ENCODE measurements around the gene IKBKE.

Gene IKBKE

DNA sequence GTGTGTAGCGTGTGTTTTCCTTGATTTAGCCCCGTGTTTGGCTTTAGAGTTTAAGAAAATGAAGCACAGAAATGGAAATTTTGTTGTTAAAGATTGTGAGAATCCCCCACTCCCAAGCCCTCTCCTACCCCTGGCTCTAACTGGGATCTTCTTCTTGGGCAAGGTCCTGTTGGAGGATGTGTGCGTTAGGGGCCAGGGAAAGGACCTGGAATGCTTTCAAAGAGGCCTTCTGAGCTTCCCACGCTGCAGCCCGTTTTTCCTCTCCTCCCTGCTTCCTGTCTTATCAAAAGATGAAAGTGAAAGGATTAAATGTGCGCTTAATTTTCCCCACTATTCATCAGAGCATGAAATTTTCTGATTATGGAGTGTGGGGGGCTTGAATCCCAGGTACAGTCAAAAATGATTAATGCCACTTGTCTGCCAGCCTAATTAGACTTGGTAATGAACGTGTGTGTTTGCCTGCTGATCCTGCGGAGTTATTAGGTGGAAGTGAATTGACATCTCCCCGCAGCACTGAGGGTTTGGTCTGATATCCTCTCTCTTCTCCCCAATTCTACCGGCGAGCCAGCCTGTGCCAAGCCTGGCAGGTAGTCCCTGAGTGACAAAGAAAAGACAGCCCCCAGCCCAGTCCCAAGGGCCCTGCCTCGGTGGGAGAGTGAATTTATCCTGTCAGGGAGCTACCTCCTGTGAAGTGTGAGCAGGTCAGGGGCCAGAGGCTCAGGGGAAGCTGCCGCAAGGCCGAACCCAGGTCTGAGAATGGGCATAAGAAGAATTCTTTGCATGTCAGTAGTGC lies 42.0 kb downstream of the IKBKE start:
- H3K36me3 ChIP-seq (ENCODE audit: insufficient read depth, low read length): no peaks in the 10 kb centered on the region
- peaks cover 18% of the 10 kb centered on the region for H3K4me1 ChIP-seq (ENCODE audit: insufficient read depth, low read length)
- no peak overlapping the region for H3K9ac ChIP-seq (ENCODE audit: low read depth, low read length)
- no peaks in the 10 kb centered on the region for H3K9me3 ChIP-seq (ENCODE audit: control insufficient read depth, insufficient read depth, low read length)

DNA sequence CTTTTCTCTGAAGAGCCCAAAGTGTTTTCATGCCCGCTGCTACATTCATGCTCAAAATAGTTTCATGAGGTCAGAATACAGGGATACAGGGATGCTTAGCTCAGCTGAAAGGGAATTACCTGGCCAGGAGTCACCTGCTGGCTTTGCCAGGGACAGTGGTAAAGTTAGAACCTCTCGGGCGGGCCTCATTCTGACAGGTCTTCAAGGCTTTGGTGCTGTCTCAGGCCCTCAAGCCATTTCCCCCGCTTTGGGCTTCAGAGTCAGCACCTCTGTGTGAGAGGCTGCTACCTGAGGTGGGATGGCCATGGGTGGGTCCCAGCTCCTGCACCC lies 42.5 kb downstream of the IKBKE start:
- H3K4me1 ChIP-seq (ENCODE audit: insufficient read depth, low read length): peaks cover 18% of the 10 kb centered on the region
- H3K9ac ChIP-seq (ENCODE audit: low read depth, low read length): no peak overlapping the region

DNA sequence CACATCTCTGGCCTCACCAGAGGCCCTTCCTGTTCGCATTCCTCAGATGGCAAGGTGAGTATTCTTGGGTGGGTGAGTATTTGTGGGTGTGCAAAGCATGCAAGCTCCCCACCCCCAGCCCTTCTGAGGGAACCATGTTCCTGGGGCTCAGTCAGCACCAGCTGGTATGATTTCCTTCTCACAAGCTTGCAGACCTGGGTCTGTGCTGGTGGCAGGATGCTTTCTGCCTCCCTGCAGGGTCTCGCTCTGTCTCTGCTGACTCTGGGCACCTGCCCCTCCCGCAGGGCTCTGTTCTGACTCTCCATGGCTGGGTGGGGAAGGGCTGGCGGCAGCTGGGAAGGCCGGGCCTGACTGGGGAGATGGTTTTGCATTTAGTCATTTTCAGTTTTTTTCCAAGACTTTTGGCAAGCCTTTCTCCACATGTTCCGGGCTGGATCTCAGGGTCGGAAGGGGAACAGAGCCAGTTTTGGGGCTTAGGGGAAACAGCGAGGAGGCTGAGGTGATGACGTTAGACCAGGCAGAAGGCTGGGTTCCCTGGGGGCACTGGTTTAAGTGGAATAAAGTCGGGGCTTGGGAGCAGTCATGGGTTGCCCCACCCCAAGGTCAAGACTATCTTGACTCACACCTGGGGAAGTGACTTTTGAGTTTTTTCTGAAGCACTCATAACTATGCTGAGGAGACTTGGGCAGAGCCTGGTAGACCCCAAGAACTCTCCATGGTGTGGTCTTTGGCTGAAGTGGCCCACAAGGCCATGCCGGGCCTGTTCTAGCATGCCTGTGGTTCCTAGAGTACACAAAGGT lies 43.2 kb downstream of the IKBKE start:
- Histone ChIP-seq H3K4me1 (ENCODE audit: insufficient read depth, low read length) (peaks cover 18% of the 10 kb centered on the region), H3K9ac (ENCODE audit: low read depth, low read length) (no peak overlapping the region), H3K36me3 (ENCODE audit: insufficient read depth, low read length) (no peaks in the 10 kb centered on the region), H3K9me3 (ENCODE audit: control insufficient read depth, insufficient read depth, low read length) (no peaks in the 10 kb centered on the region)

More for the DNA sequence above, 42.5 kb downstream of the IKBKE start:
- Histone ChIP-seq H3K36me3 (ENCODE audit: insufficient read depth, low read length) (no peaks in the 10 kb centered on the region), H3K9me3 (ENCODE audit: control insufficient read depth, insufficient read depth, low read length) (no peaks in the 10 kb centered on the region)

DNA sequence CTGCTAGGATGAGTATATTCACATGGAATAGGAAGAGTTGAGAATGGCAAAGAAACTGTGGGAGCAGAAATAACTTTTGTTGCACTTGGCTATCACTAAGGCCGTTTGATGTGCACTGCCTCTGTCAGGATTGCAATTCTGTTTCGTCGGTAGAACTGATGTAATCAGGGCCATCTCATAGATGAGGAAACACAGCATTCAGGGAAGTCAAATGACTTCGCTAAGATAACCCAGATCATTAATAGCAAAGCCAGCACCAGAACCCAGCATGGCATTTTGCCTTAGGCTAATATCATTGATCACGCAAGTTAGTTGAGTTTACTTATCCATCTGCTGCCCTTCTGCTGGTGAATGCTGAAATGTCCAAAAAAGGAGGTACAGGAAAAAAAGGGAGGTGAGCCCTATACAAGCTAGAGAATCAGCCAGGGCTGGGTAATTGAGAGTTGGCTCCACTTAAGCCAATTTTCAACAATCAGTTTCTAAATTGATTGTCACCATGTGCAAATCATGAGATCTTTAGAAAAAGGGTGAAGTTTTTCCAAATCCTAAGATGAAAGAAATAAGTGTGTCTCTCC lies 44.6 kb downstream of the IKBKE start:
- Histone ChIP-seq H3K4me1 (ENCODE audit: insufficient read depth, low read length) (peaks cover 18% of the 10 kb centered on the region), H3K36me3 (ENCODE audit: insufficient read depth, low read length) (no peaks in the 10 kb centered on the region), H3K9ac (ENCODE audit: low read depth, low read length) (no peak overlapping the region), H3K9me3 (ENCODE audit: control insufficient read depth, insufficient read depth, low read length) (no peaks in the 10 kb centered on the region)

DNA sequence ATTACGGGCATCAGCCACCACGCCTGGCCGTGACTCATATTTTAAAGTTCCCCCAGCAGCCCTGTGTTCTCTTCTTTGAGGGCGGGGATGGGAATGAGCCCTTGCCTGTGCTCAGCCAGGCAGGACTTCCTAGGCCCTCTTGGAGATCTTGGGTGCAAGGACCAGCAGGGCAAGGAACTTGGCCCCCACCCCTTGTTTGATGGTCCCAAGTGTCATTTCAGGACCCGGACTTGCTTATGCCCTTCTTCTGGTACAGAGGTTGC lies 46.4 kb downstream of the IKBKE start:
- Histone ChIP-seq H3K9ac (ENCODE audit: low read depth, low read length) (no peak overlapping the region), H3K4me1 (ENCODE audit: insufficient read depth, low read length) (peaks cover 16% of the 10 kb centered on the region), H3K36me3 (ENCODE audit: insufficient read depth, low read length) (no peaks in the 10 kb centered on the region), H3K9me3 (ENCODE audit: control insufficient read depth, insufficient read depth, low read length) (no peaks in the 10 kb centered on the region)

DNA sequence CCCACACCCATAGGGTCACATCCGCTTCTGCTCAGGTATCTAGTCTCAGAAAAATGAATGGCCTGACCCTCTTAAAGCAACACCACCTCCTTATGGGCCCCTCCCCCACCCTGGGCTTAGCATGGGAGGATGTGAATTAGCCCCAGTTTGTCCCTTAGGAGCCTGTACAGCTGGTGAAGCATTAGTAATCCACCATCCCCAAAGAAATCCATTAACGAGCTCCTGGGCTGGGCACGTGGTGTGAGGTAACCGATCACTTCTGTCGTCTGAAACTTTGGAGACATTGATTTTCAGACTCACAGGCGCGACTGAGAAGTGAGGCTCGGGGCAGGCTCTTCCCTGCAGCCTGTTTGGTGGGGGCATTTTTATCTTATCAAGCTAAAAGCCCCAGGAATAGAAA lies 47.5 kb downstream of the IKBKE start:
- peaks cover 5% of the 10 kb centered on the region; the same call in 1 of the 2 replicates for H3K4me1 ChIP-seq (ENCODE audit: insufficient read depth, low read length)
- H3K36me3 ChIP-seq (ENCODE audit: insufficient read depth, low read length): no peaks in the 10 kb centered on the region
- H3K9me3 ChIP-seq (ENCODE audit: control insufficient read depth, insufficient read depth, low read length): no peaks in the 10 kb centered on the region
- no peak overlapping the region for H3K9ac ChIP-seq (ENCODE audit: low read depth, low read length)

DNA sequence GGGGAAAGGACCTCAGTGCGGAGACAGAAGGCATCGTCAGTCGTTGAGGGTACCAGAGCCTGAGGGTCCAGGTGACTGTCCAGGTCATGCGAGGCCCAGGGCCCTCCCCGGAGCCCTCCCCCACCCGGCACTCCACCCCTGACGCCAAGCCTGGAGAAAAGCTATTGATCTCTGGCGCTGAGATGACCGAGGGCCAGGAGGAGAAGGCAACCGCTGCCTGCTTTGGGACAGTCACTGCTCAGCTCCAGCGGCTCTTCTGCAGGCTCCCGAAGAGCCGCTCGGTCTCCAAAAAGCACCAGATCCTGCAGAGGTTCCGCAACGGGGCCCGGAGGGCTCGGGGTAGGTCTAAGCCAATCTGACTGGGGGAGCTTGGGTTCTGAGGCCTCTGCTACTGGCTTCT lies 47.9 kb downstream of the IKBKE start:
- no peaks in the 10 kb centered on the region for H3K9me3 ChIP-seq (ENCODE audit: control insufficient read depth, insufficient read depth, low read length)
- no peaks in the 10 kb centered on the region for H3K36me3 ChIP-seq (ENCODE audit: insufficient read depth, low read length)
- no peak overlapping the region for H3K9ac ChIP-seq (ENCODE audit: low read depth, low read length)
- peaks cover 4% of the 10 kb centered on the region; the same call in 1 of the 2 replicates for H3K4me1 ChIP-seq (ENCODE audit: insufficient read depth, low read length)

DNA sequence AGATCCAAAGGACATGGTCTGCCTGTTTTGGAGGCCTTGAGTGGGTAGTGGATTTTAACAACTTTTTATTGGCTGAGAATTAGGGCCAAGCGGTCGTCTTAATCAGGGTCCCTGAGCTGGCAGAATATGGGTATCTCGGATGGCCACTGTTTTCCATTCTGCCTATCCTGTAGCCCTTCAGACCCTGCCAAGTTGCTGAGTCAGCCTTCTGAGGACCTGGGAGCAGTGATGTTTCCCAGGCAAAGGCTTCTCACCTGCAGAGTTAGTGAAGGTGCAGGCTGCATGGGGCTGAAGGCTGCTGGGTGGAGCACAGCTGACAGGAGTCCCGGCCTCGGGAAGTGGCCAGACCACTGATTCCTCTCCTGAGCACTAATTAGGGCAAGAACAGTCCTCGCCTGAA lies 48.5 kb downstream of the IKBKE start:
- Histone ChIP-seq H3K36me3 (ENCODE audit: insufficient read depth, low read length) (no peaks in the 10 kb centered on the region), H3K9me3 (ENCODE audit: control insufficient read depth, insufficient read depth, low read length) (no peaks in the 10 kb centered on the region), H3K4me1 (ENCODE audit: insufficient read depth, low read length) (no peaks in the 10 kb centered on the region), H3K9ac (ENCODE audit: low read depth, low read length) (no peak overlapping the region)

DNA sequence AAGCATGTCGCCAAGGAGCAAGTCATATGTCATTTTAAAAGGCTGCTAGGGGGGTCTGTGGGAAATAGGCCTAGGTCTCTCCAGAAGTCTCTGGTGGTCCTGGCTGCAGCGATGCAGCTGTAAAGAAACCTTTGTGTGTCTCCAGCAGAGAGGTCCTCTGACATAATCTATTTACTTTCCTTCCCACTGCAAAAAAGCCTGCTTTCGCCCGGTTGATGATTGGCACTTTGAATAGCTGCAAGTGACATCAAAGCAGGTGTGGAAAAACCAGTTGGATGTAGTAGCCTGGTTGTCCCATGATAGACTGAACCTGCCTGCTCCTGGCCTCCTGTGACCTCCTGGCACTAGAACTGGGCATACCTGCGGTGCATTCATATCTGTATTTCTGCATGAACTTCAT lies 50.9 kb downstream of the IKBKE start:
- H3K9me3 ChIP-seq (ENCODE audit: control insufficient read depth, insufficient read depth, low read length): no peaks in the 10 kb centered on the region
- H3K9ac ChIP-seq (ENCODE audit: low read depth, low read length): no peak overlapping the region
- no peaks in the 10 kb centered on the region for H3K36me3 ChIP-seq (ENCODE audit: insufficient read depth, low read length)
- no peaks in the 10 kb centered on the region for H3K4me1 ChIP-seq (ENCODE audit: insufficient read depth, low read length)

DNA sequence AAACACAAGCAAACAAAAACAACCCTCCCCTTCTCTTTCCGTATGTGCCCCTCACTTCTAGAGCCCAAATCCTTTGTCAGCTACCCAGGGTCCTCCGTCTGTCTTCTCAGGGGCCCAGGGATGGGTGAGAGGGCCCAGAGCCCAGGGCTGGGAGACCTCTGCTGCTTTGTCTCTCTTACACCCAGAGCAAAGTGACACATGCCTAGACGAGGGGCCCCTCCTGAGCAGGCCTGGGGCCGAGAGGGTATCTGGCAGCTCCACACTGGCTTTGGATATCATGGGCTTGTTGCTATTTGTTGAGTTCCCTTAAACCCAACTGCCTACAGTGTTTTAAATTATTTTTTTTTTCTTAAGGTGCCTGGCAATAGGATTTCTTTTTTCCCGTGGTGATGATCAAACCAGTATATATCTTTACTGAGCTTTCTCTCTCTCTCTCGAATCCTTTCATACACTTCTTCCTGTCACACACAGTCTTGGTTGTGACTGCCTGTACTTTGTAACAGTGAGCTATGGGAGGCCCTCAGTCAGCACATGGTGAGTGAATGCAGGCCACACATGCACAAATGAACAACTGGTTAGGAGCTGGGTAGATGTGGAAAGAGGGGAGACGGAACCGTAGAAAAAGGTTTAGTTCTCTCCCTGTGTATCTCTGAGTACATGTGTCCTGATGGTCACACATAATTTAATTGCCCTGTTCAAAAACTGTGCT lies 51.6 kb downstream of the IKBKE start:
- no peaks in the 10 kb centered on the region for H3K36me3 ChIP-seq (ENCODE audit: insufficient read depth, low read length)
- H3K4me1 ChIP-seq (ENCODE audit: insufficient read depth, low read length): no peaks in the 10 kb centered on the region
- no peak overlapping the region for H3K9ac ChIP-seq (ENCODE audit: low read depth, low read length)
- no peaks in the 10 kb centered on the region for H3K9me3 ChIP-seq (ENCODE audit: control insufficient read depth, insufficient read depth, low read length)

DNA sequence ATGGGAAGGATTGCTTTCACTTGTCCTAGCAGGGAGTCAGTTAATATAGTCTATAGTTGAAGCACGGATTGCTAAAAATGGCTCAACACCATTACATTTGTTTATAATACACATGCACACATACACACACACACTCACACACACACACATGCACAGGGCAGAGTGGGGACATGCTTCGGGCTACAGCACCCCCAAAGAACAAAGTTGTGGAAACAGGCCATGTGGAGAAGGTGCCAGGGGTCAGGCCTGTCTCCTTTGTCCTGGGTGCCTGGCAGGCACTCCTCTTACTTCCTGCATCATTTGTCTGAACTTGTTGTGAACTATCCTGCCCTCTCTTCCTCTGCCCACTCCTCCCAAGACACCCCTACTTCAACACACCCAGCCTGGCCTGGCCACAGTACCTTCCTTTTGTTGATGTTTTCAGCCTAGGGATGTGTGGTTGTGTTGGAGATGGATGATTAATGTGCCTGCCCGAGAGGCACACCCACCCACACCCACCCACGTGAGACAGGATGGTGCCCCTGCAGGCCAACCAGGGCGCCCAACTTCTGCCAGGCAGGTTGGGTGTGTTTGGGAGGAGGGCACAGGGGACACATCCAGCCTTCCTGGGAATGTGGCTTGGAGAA lies 54.6 kb downstream of the IKBKE start:
- H3K9me3 ChIP-seq (ENCODE audit: control insufficient read depth, insufficient read depth, low read length): no peaks in the 10 kb centered on the region
- no peak overlapping the region for H3K9ac ChIP-seq (ENCODE audit: low read depth, low read length)
- H3K36me3 ChIP-seq (ENCODE audit: insufficient read depth, low read length): no peaks in the 10 kb centered on the region
- no peaks in the 10 kb centered on the region for H3K4me1 ChIP-seq (ENCODE audit: insufficient read depth, low read length)

DNA sequence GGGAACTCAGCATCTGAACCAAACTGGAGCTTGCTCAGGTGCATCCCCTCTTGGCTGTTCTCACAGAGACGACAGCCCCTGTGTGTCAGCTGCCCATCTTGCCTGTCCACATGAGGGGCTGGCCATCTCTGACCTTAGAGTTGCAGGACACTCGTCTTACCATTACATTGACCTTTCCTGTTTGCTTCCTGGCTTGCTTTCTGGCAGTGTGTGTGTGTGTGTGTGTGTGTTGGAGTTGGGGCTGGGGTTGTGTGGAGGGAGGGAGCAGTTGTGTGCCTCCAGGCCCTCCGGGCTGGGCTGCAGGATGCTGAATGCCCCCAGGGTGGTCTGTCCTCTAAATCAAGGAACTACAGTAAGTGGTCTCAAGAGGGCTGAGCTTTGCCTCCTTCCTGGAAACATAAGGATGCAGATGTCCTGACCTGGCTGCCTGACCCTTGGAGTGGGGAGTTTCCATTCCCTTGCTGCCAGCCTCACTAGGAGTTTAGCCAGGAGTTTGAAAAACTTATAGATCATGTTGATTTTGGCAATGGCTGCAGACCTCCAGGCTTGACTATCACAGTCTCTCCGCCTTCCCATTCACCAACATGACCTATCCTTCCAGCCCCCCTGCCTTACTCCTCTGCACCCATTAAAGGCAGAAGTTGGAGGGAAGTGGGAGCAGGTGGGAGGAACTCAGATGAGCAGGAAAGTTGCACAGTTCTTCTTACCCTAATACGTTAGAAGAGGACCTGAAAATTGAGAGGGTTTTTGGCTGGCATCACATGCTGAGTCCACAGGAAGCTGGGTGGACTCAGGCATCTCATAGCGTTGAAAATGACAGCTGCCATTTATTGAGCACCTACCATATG lies 56.0 kb downstream of the IKBKE start:
- Histone ChIP-seq H3K9me3 (ENCODE audit: control insufficient read depth, insufficient read depth, low read length) (no peaks in the 10 kb centered on the region), H3K4me1 (ENCODE audit: insufficient read depth, low read length) (no peaks in the 10 kb centered on the region), H3K9ac (ENCODE audit: low read depth, low read length) (no peak overlapping the region), H3K36me3 (ENCODE audit: insufficient read depth, low read length) (no peaks in the 10 kb centered on the region)

DNA sequence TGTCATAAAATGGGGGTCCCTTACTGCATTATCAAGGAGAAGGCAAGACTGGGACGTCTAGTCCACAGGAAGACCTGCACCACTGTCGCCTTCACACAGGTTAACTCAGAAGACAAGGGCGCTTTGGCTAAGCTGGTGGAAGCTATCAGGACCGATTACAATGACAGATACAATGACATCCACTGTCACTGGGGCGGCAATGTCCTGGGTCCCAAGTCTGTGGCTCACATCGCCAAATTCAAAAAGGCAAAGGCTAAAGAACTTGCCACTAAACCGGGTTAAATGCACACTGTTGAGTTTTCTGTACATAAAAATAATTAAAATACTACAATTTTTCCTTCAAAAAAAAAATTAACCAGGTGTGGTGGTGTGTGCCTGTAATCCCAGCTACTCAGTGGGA lies 59.1 kb downstream of the IKBKE start:
- H3K9ac ChIP-seq (ENCODE audit: low read depth, low read length): no peak overlapping the region
- no peaks in the 10 kb centered on the region for H3K4me1 ChIP-seq (ENCODE audit: insufficient read depth, low read length)
- H3K9me3 ChIP-seq (ENCODE audit: control insufficient read depth, insufficient read depth, low read length): no peaks in the 10 kb centered on the region
- no peaks in the 10 kb centered on the region for H3K36me3 ChIP-seq (ENCODE audit: insufficient read depth, low read length)

DNA sequence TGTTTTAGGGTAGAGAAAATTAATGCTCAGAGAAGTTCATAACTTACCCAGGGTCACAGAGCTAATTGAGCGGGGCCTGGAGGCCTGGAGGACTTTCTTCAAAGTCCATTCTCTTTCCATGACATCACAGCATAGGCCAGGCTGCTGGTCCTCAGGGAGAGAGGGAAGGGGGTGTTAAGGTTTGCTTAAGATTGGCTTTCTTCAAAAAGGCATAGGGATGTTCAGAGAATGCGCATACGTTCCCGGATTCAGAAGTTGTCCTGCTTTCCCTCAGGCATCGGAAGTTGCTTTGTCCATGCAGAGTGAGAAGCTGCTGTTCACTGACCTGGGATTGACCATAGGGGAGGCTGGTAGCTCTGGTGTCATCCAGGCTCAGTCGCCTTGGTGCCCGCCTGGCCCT lies 62.1 kb downstream of the IKBKE start:
- Histone ChIP-seq H3K36me3 (ENCODE audit: insufficient read depth, low read length) (no peaks in the 10 kb centered on the region), H3K9me3 (ENCODE audit: control insufficient read depth, insufficient read depth, low read length) (no peaks in the 10 kb centered on the region), H3K4me1 (ENCODE audit: insufficient read depth, low read length) (no peaks in the 10 kb centered on the region), H3K9ac (ENCODE audit: low read depth, low read length) (no peak overlapping the region)
